Keratinocyte (primary cell): ENCODE measurements around the gene EPM2AIP1. TPM values are rescaled to one million over a fixed set of nuclear protein-coding genes. Genes with fewer than 3 reads are reported as not detected.
A peak's percentile ranks its signal among the peaks of the same experiment; 100 is the strongest.
"Not testable (repeated sequence)": the region's sequence is repeated elsewhere in the genome, so short reads cannot be mapped to it uniquely, and the experiment has no call there.

Source experiments
- DNase-seq: peaks from one replicate; pipeline ENCODE4 v3.0.0-alpha.2; 2011; ENCODE audit warnings: low read depth, missing footprints, low spot score
- FAIRE-seq: peaks from 2 replicates; lab custom pipeline; 2011; peaks lifted over from hg19 to GRCh38; lab: Jason Lieb, UNC
- H2AFZ ChIP-seq: 2 replicates; pipeline ENCODE4 v1.6.0; 2012; ENCODE audit warnings: low read length, control low read depth, inconsistent platforms; ENCODE audit not compliant: control insufficient read depth
- H3K27ac ChIP-seq: 2 replicates; pipeline ENCODE4 v1.5.1; 2011; ENCODE audit warnings: low read length; ENCODE audit not compliant: control insufficient read depth, insufficient read depth
- H3K27me3 ChIP-seq: 3 replicates; pipeline ENCODE4 v1.6.0; 2011; ENCODE audit warnings: low read length; ENCODE audit not compliant: control insufficient read depth, insufficient read depth; ENCODE audit errors: extremely low read depth
- H3K36me3 ChIP-seq, 2 experiments: 2 replicates in 1 of 2; 3 replicates in 1 of 2; pipeline ENCODE4 v1.5.1; 2011; ENCODE audit warnings: low read length in 2 of 2, mild to moderate bottlenecking in 1 of 2; ENCODE audit not compliant: control insufficient read depth in 2 of 2, insufficient read depth in 2 of 2; ENCODE audit errors: extremely low read depth in 1 of 2
- H3K4me1 ChIP-seq: 3 replicates; pipeline ENCODE4 v1.5.1; 2011; ENCODE audit warnings: low read length; ENCODE audit not compliant: control insufficient read depth, insufficient read depth; ENCODE audit errors: extremely low read depth
- H3K4me2 ChIP-seq: 3 replicates; pipeline ENCODE4 v1.6.0; 2011; ENCODE audit warnings: low read depth, low read length; ENCODE audit not compliant: control insufficient read depth, insufficient read depth; ENCODE audit errors: extremely low read depth
- H3K4me3 ChIP-seq, 3 experiments: fragments of 200-600 bp in 1 of 3; sonication (generic) in 1 of 3; 2 replicates in 2 of 3; 3 replicates in 1 of 3; pipeline ENCODE4 v1.5.1; 2011 to 2016; ENCODE audit warnings: low read length in 3 of 3, mild to moderate bottlenecking in 3 of 3, control low read depth in 2 of 3, inconsistent platforms in 1 of 3, low read depth in 1 of 3, mixed read lengths in 1 of 3, mixed run types in 1 of 3, moderate library complexity in 1 of 3; ENCODE audit not compliant: control insufficient read depth in 2 of 3, insufficient read depth in 2 of 3; ENCODE audit errors: extremely low read depth in 1 of 3
- H3K79me2 ChIP-seq: 2 replicates; pipeline ENCODE4 v1.6.0; 2012; ENCODE audit warnings: low read length; ENCODE audit not compliant: control insufficient read depth, insufficient read depth
- H3K9ac ChIP-seq: 3 replicates; pipeline ENCODE4 v1.6.0; 2011; ENCODE audit warnings: low read length; ENCODE audit not compliant: control insufficient read depth, insufficient read depth; ENCODE audit errors: extremely low read depth
- H3K9me1 ChIP-seq: 3 replicates; pipeline ENCODE4 v1.6.0; 2011; ENCODE audit warnings: low read length; ENCODE audit not compliant: control insufficient read depth, insufficient read depth; ENCODE audit errors: extremely low read depth
- H3K9me3 ChIP-seq: 2 replicates; pipeline ENCODE4 v1.5.1; 2012; ENCODE audit warnings: low read depth, low read length; ENCODE audit not compliant: control insufficient read depth
- H4K20me1 ChIP-seq: 3 replicates; pipeline ENCODE4 v1.6.0; 2011; ENCODE audit warnings: low read length; ENCODE audit not compliant: control insufficient read depth, insufficient read depth; ENCODE audit errors: extremely low read depth
- CTCF ChIP-seq, 3 experiments: IDR thresholded peaks in 1 of 3; conservative IDR thresholded peaks in 1 of 3; optimal IDR thresholded peaks in 1 of 3; 2 replicates in 2 of 3; 3 replicates in 1 of 3; pipeline versions ENCODE3 to v1.5.1; 2011; ENCODE audit warnings: low read length in 3 of 3, mild to moderate bottlenecking in 3 of 3, moderate library complexity in 2 of 3, control low read depth in 1 of 3, inconsistent platforms in 1 of 3; ENCODE audit not compliant: insufficient read depth in 2 of 3; ENCODE audit errors: extremely low read depth in 1 of 3
- EZH2 ChIP-seq: IDR thresholded peaks from one replicate; pipeline ENCODE4 v1.6.1; 2012; ENCODE audit warnings: inconsistent platforms, mild to moderate bottlenecking, low read length, moderate library complexity
- dilution Hi-C: fragments of 300-500 bp; cut with MboI; formaldehyde crosslinking; loops from one replicate; pipeline ENCODE4 v1.7.0; 2020; ENCODE audit warnings: low sequenced_read_pairs; ENCODE audit not compliant: extremely low pct_ligation_motif_present
- polyA plus RNA-seq, 5 experiments: library from polyadenylated mRNA; depleted of rRNA in 3 of 5; stranded (reverse) in 3 of 5; stranded (forward) in 1 of 5; unstranded in 1 of 5; fragments of >200 nt; gene quantifications; 1 replicate in 1 of 5; 2 replicates in 3 of 5; 3 replicates in 1 of 5; pipeline versions ENCODE4 v1.2.1 to v1.2.3, GENCODE V29; 2011 to 2012; ENCODE audit warnings: missing spikeins in 2 of 5, low read depth in 1 of 5, low replicate concordance in 1 of 5

Gene EPM2AIP1
- polyA plus RNA-seq, 1 donor (not counting 4 experiments of a cell fraction or from before 2014, with no cell fraction given) = 5.5 TPM

- FAIRE-seq = no peak
- no peaks in the 10 kb centered on the region for H3K27me3 ChIP-seq
- dilution Hi-C loops = no loop called here
- H4K20me1 ChIP-seq = no peaks in the 10 kb centered on the region
- H3K9ac ChIP-seq = no peak overlapping the region
- peaks cover 16% of the 10 kb centered on the region for H3K4me1 ChIP-seq
- TF ChIP-seq CTCF (optimal IDR thresholded peaks at IDR 0.05 in 1 of 3, IDR thresholded peaks at IDR 0.05 in 1 of 3, conservative IDR thresholded peaks at IDR 0.05 in 1 of 3; ENCODE audit: extremely low read depth in 1 of 3, insufficient read depth in 2 of 3, low read length in 3 of 3) = no peak
- TF ChIP-seq EZH2 = no peak
- no peaks in the 10 kb centered on the region for H3K9me1 ChIP-seq
- H3K9me3 ChIP-seq = no peaks in the 10 kb centered on the region
- no peak for DNase-seq
- H3K4me3 ChIP-seq = no peak overlapping the region
- H3K27ac ChIP-seq = no peak overlapping the region
- peak overlapping the region; percentile 71 for H2AFZ ChIP-seq
- no peaks in the 10 kb centered on the region for H3K79me2 ChIP-seq
- H3K4me2 ChIP-seq = no peak overlapping the region
- no peaks in the 10 kb centered on the region for H3K36me3 ChIP-seq
Measured at GRCh38 chr3:36964817-36965216, 28.1 kb downstream of the EPM2AIP1 start.

GRCh38 chr3:36964331-36964730 is 28.6 kb downstream of the EPM2AIP1 start:
- Histone ChIP-seq H3K9me3 (no peaks in the 10 kb centered on the region), H4K20me1 (no peaks in the 10 kb centered on the region), H3K9me1 (no peaks in the 10 kb centered on the region), H3K27ac (no peak overlapping the region), H3K4me1 (peaks cover 12% of the 10 kb centered on the region), H3K4me3 (no peak overlapping the region), H3K4me2 (no peak overlapping the region), H3K9ac (no peak overlapping the region), H3K79me2 (no peaks in the 10 kb centered on the region), H2AFZ (no peak overlapping the region), H3K27me3 (no peaks in the 10 kb centered on the region), H3K36me3 (no peaks in the 10 kb centered on the region)
- TF ChIP-seq EZH2 (no peak), CTCF (optimal IDR thresholded peaks at IDR 0.05 in 1 of 3, IDR thresholded peaks at IDR 0.05 in 1 of 3, conservative IDR thresholded peaks at IDR 0.05 in 1 of 3; ENCODE audit: extremely low read depth in 1 of 3, insufficient read depth in 2 of 3, low read length in 3 of 3) (no peak)
- FAIRE-seq (no peak), DNase-seq (no peak)
- dilution Hi-C loops = no loop called here

DNA sequence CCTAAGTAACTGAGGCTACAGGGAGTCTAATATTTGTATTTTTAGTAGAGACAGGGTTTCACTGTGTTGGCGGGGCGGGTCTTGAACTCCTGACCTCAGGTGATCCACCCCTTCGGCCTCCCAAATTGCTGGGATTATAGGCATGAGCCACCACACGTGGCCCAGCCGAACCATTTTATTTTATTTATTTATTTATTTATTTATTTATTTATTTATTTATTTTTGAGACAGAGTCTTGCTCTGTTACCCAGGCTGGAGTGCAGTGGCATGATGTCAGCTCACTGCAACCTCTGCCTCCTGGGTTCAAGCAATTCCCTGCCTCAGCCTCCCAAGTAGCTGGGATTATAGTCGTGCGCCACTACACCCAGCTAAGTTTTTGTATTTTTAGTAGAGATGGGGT is 29.9 kb downstream of the EPM2AIP1 start:
- H3K79me2 ChIP-seq, FAIRE-seq, dilution Hi-C loops, H3K27me3 ChIP-seq, H3K9ac ChIP-seq, H2AFZ ChIP-seq, H4K20me1 ChIP-seq, H3K4me2 ChIP-seq, H3K4me3 ChIP-seq, DNase-seq, H3K9me1 ChIP-seq, H3K9me3 ChIP-seq, H3K27ac ChIP-seq, H3K36me3 ChIP-seq: not testable (repeated sequence)
- peaks cover 14% of the 10 kb centered on the region for H3K4me1 ChIP-seq
